ENCODE data around the gene TBC1D3B.
"Not testable (repeated sequence)": the region's sequence is repeated elsewhere in the genome, so short reads cannot be mapped to it uniquely, and the experiment has no call there.

The TBC1D3B gene

DNA sequence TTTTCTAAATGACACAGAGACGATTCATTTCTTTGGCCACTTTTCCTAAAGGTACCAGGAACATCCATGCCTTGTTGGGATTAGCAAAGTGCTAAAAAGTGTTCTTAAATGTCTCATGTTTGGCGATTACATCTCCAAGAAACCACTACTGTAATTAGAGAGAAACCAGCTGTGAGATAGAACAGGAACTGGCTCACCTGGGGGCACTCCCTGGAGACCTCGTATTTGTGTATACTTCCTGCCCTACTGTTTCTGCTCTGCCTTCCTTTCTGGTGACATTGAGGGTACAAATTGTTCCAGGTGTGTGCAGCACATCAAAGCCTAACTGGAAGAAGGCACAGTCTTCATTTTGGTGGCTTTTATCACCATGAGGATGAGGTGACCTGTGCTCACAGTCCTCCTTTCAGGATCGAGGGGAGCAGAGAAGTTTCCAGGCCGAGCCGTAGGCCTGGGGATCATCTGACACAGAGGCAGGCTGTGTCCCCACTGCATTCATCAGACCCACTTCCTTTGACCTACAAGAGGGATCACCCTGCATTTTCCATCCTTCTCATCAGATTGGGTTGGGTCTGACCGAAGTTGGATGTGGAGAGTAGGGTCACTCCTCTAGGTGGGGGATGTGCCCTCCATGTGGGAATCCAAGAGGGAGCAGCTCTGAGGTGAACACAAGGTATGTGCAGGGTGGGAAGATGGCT lies 49.1 kb downstream of the TBC1D3B start:
- no peak for DNase-seq

GRCh38 chr17:36124879-36125824 lies 51.3 kb downstream of the TBC1D3B start:
- no peak for DNase-seq

GRCh38 chr17:36123431-36123830 lies 53.0 kb downstream of the TBC1D3B start:
- no peak for DNase-seq

DNA sequence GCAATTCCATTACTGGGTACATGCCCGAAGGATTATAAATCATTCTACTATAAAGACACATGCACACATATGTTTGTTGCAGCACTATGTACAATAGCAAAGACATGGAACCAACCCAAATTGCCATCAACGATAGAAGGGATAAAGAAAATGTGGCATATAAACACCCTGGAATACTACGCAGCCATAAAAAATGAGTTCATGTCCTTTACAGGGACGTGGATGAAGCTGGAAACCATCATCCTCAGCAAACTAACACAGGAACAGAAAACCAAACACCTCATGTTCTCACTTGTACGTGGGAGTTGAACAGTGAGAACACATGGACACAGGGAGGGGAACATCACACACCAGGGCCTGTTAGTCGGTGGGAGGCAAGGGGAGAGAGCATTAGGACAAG lies 55.3 kb downstream of the TBC1D3B start:
- not testable (repeated sequence) for DNase-seq

DNA sequence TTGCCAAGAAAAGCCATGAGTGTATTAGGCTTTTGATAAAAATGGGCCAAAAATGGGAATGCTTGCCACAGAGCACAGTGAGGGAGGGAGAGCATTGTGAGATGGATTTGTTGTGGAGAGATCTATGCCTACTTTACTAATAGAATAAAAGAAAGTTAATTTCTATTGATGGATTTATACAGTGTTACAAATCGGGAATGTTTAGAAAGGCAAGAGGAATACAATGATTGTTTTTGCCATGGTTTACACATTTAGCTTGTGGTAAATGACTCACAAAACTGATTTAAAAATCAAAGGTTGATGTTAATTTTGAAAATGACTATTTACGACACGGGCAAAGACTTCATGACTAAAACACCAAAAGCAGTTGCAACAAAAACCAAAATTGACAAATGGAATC lies 56.2 kb downstream of the TBC1D3B start:
- no peak for DNase-seq

- DNase-seq: no peak
These were observed 57.7 kb downstream of the TBC1D3B start for GRCh38 chr17:36118477-36119353.

DNA sequence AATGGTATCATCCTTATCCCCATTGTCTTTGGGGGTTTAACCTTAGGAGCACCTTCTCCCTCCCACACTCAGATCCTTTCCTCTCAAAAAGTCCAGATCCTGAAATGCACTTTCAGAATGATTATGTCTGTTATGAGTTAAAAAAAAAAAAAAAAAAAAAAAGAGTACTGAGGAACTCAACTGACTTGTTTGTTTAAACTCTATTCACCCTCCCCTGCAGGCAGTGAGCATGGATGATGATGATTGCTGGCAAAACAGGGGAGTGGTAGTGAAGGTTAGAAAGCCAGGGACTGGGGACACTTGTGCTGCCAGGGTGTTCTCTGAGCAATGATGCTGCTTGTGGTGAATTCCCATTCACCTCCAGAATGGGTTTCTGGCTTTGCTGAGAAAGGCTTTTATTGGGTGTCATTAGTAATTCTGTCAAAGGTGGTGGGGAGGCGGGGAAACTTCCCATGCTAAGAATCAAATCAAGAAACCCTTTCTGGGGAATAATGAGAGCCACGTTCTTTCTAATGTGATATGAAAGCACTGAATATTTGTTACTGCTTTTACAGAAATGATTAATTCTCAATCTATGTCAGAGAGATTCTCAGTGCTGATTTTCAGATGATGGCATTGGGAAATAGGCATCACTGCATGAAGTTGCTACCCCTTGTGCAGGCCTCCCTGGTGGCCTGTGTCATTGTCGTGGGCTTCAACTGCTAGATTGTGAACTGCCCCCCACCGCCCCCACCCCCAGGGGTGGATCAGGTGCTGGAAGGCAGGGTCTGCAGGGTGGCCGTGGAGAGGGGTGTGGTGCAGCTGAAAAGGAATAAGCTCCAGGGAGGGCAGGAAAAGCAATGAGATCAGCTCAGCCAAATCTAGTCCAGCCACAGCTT lies 58.7 kb downstream of the TBC1D3B start:
- no peak for DNase-seq

Data from NCI-H1092 treated with DMSO at 0.1 percent for 48 hours (cell line).